ENCODE results near the gene SLC25A13.

GRCh38 chr7:96167424-96167823, 154.5 kb downstream of the SLC25A13 start:
- no peak for TF ChIP-seq CTCF (conservative IDR thresholded peaks at IDR 0.05)
- no peak for TF ChIP-seq ZFX (IDR thresholded peaks at IDR 0.05)
